Muscle of leg (tissue), 11 donors: ENCODE measurements around the gene ASAP2. TPM values are rescaled to one million over a fixed set of nuclear protein-coding genes. Genes with fewer than 3 reads are reported as not detected.

ENCODE experiments used
- DNase-seq: peaks from one replicate; pipeline ENCODE4 v3.0.0; 2013
- H3K27ac ChIP-seq: one replicate; pipeline ENCODE4 v1.5.1; 2013; ENCODE audit warnings: mild to moderate bottlenecking, low read length, control low read depth
- H3K27me3 ChIP-seq: one replicate; pipeline ENCODE4 v1.6.1; 2013; ENCODE audit warnings: low read length; ENCODE audit not compliant: control insufficient read depth, insufficient read depth
- H3K36me3 ChIP-seq: one replicate; pipeline ENCODE4 v1.6.1; 2013; ENCODE audit warnings: low read length; ENCODE audit not compliant: control insufficient read depth, insufficient read depth
- H3K4me1 ChIP-seq: one replicate; pipeline ENCODE4 v1.6.1; 2013; ENCODE audit warnings: low read length; ENCODE audit not compliant: control insufficient read depth, insufficient read depth
- H3K4me3 ChIP-seq: one replicate; pipeline ENCODE4 v1.5.1; 2013; ENCODE audit warnings: low read length, control low read depth
- H3K9me3 ChIP-seq: replicated peaks from 2 replicates; pipeline ENCODE4 v1.6.1; 2013; ENCODE audit warnings: low read depth, low read length; ENCODE audit not compliant: control insufficient read depth
- WGBS: methylation state at CpG from one replicate; pipeline ENCODE4 v1.1.5; 2013; ENCODE audit warnings: missing lambda C conversion rate; ENCODE audit not compliant: insufficient coverage; 5-methylcytosine and 5-hydroxymethylcytosine counted together
- polyA plus RNA-seq, 8 donors: library from polyadenylated mRNA; unstranded; fragments of 120-200 nt; gene quantifications; one replicate each; pipeline versions ENCODE4 v1.2.1 to v1.2.3, GENCODE V29; 2013; ENCODE audit warnings: inconsistent platforms in 1 of 8, low replicate concordance in 1 of 8; ENCODE audit not compliant: insufficient read length in 8 of 8, insufficient read depth in 1 of 8
- total RNA-seq: library from RNA; stranded (reverse); fragments of 120-200 nt; gene quantifications from one replicate; pipeline ENCODE4 v1.2.4, GENCODE V29; 2013

Gene ASAP2
- total and polyA plus RNA-seq, 9 donors = 12.1 to 30.8 (median 19.4) TPM

GRCh38 chr2:9406529-9407362, 200.1 kb downstream of the ASAP2 start:
- WGBS = 60% methylated on average over 9 of the region's 13 CpGs

GRCh38 chr2:9407363-9407811, 200.8 kb downstream of the ASAP2 start:
- H3K4me3 ChIP-seq = no peak overlapping the region
- WGBS = 61% methylated on average over 7 of the region's 8 CpGs
- no peaks in the 10 kb centered on the region for H3K9me3 ChIP-seq
- DNase-seq = no peak
- H3K4me1 ChIP-seq = no peaks in the 10 kb centered on the region
- H3K27me3 ChIP-seq = no peaks in the 10 kb centered on the region
- H3K36me3 ChIP-seq = peaks cover 50% of the 10 kb centered on the region
- no peak overlapping the region for H3K27ac ChIP-seq

More at GRCh38 chr2:9406529-9407362, 200.1 kb downstream of the ASAP2 start:
- H3K9me3 ChIP-seq = no peaks in the 10 kb centered on the region
- H3K27me3 ChIP-seq = no peaks in the 10 kb centered on the region
- no peak for DNase-seq
- peaks cover 52% of the 10 kb centered on the region for H3K36me3 ChIP-seq
- H3K27ac ChIP-seq = no peak overlapping the region
- no peak overlapping the region for H3K4me3 ChIP-seq
- no peaks in the 10 kb centered on the region for H3K4me1 ChIP-seq

- Histone ChIP-seq H3K4me1 (no peaks in the 10 kb centered on the region), H3K27me3 (no peaks in the 10 kb centered on the region), H3K4me3 (no peak overlapping the region), H3K27ac (no peak overlapping the region), H3K36me3 (peaks cover 45% of the 10 kb centered on the region), H3K9me3 (no peaks in the 10 kb centered on the region)
- no peak for DNase-seq
- 98% methylated on average over 5 of the region's 9 CpGs for WGBS
Measured at GRCh38 chr2:9408641-9409151, 202.1 kb downstream of the ASAP2 start.

- H3K27me3 ChIP-seq = no peaks in the 10 kb centered on the region
- no peak for DNase-seq
- H3K36me3 ChIP-seq = peaks cover 54% of the 10 kb centered on the region
- WGBS = 100% methylated on average over 3 of the region's 3 CpGs
- no peaks in the 10 kb centered on the region for H3K9me3 ChIP-seq
- no peak overlapping the region for H3K27ac ChIP-seq
- no peak overlapping the region for H3K4me3 ChIP-seq
- H3K4me1 ChIP-seq = no peaks in the 10 kb centered on the region
Measured at GRCh38 chr2:9410108-9410507, 203.5 kb downstream of the ASAP2 start.

- Histone ChIP-seq H3K27ac (no peak overlapping the region), H3K27me3 (no peaks in the 10 kb centered on the region), H3K36me3 (peaks cover 45% of the 10 kb centered on the region), H3K9me3 (no peaks in the 10 kb centered on the region), H3K4me3 (no peak overlapping the region), H3K4me1 (no peaks in the 10 kb centered on the region)
- WGBS = 84% methylated on average over 2 of the region's 7 CpGs
- no peak for DNase-seq
Measured at GRCh38 chr2:9412781-9413180, 206.2 kb downstream of the ASAP2 start.

- WGBS = 71% methylated on average over 10 of the region's 16 CpGs
- peaks cover 3% of the 10 kb centered on the region for H3K4me1 ChIP-seq
- no peak overlapping the region for H3K4me3 ChIP-seq
- H3K27me3 ChIP-seq = no peaks in the 10 kb centered on the region
- DNase-seq = no peak
- peaks cover 35% of the 10 kb centered on the region for H3K36me3 ChIP-seq
- no peak overlapping the region for H3K27ac ChIP-seq
- H3K9me3 ChIP-seq = no peaks in the 10 kb centered on the region
Measured at GRCh38 chr2:9415516-9416169, 209.0 kb downstream of the ASAP2 start.

GRCh38 chr2:9416267-9416961, 209.8 kb downstream of the ASAP2 start:
- Histone ChIP-seq H3K36me3 (peaks cover 30% of the 10 kb centered on the region), H3K27ac (no peak overlapping the region), H3K4me3 (no peak overlapping the region), H3K27me3 (no peaks in the 10 kb centered on the region), H3K4me1 (peaks cover 3% of the 10 kb centered on the region), H3K9me3 (no peaks in the 10 kb centered on the region)
- DNase-seq = no peak
- WGBS = 77% methylated on average over 8 of the region's 9 CpGs

- Histone ChIP-seq H3K9me3 (no peaks in the 10 kb centered on the region), H3K4me1 (peaks cover 7% of the 10 kb centered on the region), H3K27me3 (no peaks in the 10 kb centered on the region), H3K27ac (no peak overlapping the region), H3K4me3 (no peak overlapping the region), H3K36me3 (peaks cover 25% of the 10 kb centered on the region)
- DNase-seq = no peak
- 98% methylated on average over 6 of the region's 7 CpGs for WGBS
Measured at GRCh38 chr2:9416962-9417316, 210.3 kb downstream of the ASAP2 start.

- Histone ChIP-seq H3K27me3 (no peaks in the 10 kb centered on the region), H3K9me3 (no peaks in the 10 kb centered on the region), H3K4me3 (no peak overlapping the region), H3K27ac (no peak overlapping the region), H3K4me1 (peaks cover 14% of the 10 kb centered on the region), H3K36me3 (peaks cover 23% of the 10 kb centered on the region)
- 57% methylated on average over 1 of the region's 3 CpGs for WGBS
- no peak for DNase-seq
Measured at GRCh38 chr2:9417725-9418124, 211.1 kb downstream of the ASAP2 start.

- no peak overlapping the region for H3K4me3 ChIP-seq
- no peaks in the 10 kb centered on the region for H3K27me3 ChIP-seq
- WGBS = 80% methylated on average over 4 of the region's 4 CpGs
- no peak for DNase-seq
- no peak overlapping the region for H3K27ac ChIP-seq
- H3K9me3 ChIP-seq = no peaks in the 10 kb centered on the region
- peaks cover 14% of the 10 kb centered on the region for H3K4me1 ChIP-seq
- H3K36me3 ChIP-seq = peaks cover 19% of the 10 kb centered on the region
Measured at GRCh38 chr2:9418746-9419145, 212.1 kb downstream of the ASAP2 start.
